HUES64 (cell line): ENCODE results near the gene TMEFF2.

Source experiments
- H3K27ac ChIP-seq: 2 replicates; pipeline ENCODE4 v1.7.0; 2013; ENCODE audit warnings: low read depth, low read length, inconsistent platforms
- H3K27me3 ChIP-seq: 2 replicates; pipeline ENCODE4 v1.6.1; 2013; ENCODE audit warnings: mild to moderate bottlenecking, low read length; ENCODE audit not compliant: insufficient read depth
- H3K36me3 ChIP-seq: 2 replicates; pipeline ENCODE4 v1.6.1; 2013; ENCODE audit warnings: mild to moderate bottlenecking, low read length; ENCODE audit not compliant: insufficient read depth
- H3K4me1 ChIP-seq: 2 replicates; pipeline ENCODE4 v1.6.1; 2013; ENCODE audit warnings: mild to moderate bottlenecking, low read length, moderate library complexity; ENCODE audit not compliant: insufficient read depth
- H3K4me3 ChIP-seq: 2 replicates; pipeline ENCODE4 v1.5.1; 2013; ENCODE audit warnings: mild to moderate bottlenecking, low read length, moderate library complexity
- H3K9ac ChIP-seq: 2 replicates; pipeline ENCODE4 v1.6.1; 2013; ENCODE audit warnings: mild to moderate bottlenecking, low read depth, low read length
- H3K9me3 ChIP-seq: 2 replicates; pipeline ENCODE4 v1.6.1; 2013; ENCODE audit warnings: low read depth, low read length; ENCODE audit not compliant: insufficient read depth
- WGBS: fragments of 150-250, 120-280 bp; methylation state at CpG from one replicate; pipeline ENCODE4 v1.1.7; 2013; ENCODE audit warnings: missing lambda C conversion rate; 5-methylcytosine and 5-hydroxymethylcytosine counted together

The TMEFF2 gene

GRCh38 chr2:192166946-192167345, 27.8 kb downstream of the TMEFF2 start:
- 8% methylated on average over 1 of the region's 2 CpGs for WGBS
- H3K36me3 ChIP-seq = no peaks in the 10 kb centered on the region

GRCh38 chr2:192165842-192166241, 28.9 kb downstream of the TMEFF2 start:
- Histone ChIP-seq H3K27me3 (no peaks in the 10 kb centered on the region), H3K9me3 (no peaks in the 10 kb centered on the region), H3K4me3 (no peak overlapping the region), H3K9ac (no peak overlapping the region), H3K36me3 (no peaks in the 10 kb centered on the region), H3K27ac (no peak overlapping the region), H3K4me1 (0 out of 2 replicates have a peak, but pooled peaks cover 4% of the 10 kb centered on the region)
- 98% methylated on average over 3 of the region's 4 CpGs for WGBS

More at GRCh38 chr2:192166946-192167345, 27.8 kb downstream of the TMEFF2 start:
- Histone ChIP-seq H3K4me3 (no peak overlapping the region), H3K27me3 (no peaks in the 10 kb centered on the region), H3K9me3 (no peaks in the 10 kb centered on the region), H3K9ac (no peak overlapping the region), H3K4me1 (0 out of 2 replicates have a peak, but pooled peaks cover 3% of the 10 kb centered on the region), H3K27ac (no peak overlapping the region)

GRCh38 chr2:192162392-192163042, 32.2 kb downstream of the TMEFF2 start:
- 0 out of 2 replicates have a peak, but pooled peaks cover 4% of the 10 kb centered on the region for H3K4me1 ChIP-seq

GRCh38 chr2:192161656-192162290, 33.0 kb downstream of the TMEFF2 start:
- Histone ChIP-seq H3K27me3 (no peaks in the 10 kb centered on the region), H3K4me1 (0 out of 2 replicates have a peak, but pooled peaks cover 4% of the 10 kb centered on the region), H3K4me3 (no peak overlapping the region), H3K9ac (no peak overlapping the region), H3K27ac (no peak overlapping the region), H3K9me3 (no peaks in the 10 kb centered on the region), H3K36me3 (no peaks in the 10 kb centered on the region)
- 72% methylated on average over 1 of the region's 2 CpGs for WGBS

More at GRCh38 chr2:192162392-192163042, 32.2 kb downstream of the TMEFF2 start:
- 9% methylated on average over 4 of the region's 4 CpGs for WGBS
- Histone ChIP-seq H3K9me3 (no peaks in the 10 kb centered on the region), H3K36me3 (no peaks in the 10 kb centered on the region), H3K27ac (no peak overlapping the region), H3K27me3 (no peaks in the 10 kb centered on the region), H3K4me3 (no peak overlapping the region), H3K9ac (no peak overlapping the region)

- no peaks in the 10 kb centered on the region for H3K27me3 ChIP-seq
- no peaks in the 10 kb centered on the region for H3K9me3 ChIP-seq
- no peak overlapping the region for H3K4me3 ChIP-seq
- WGBS = 88% methylated on average over 1 of the region's 1 CpG
- H3K4me1 ChIP-seq = 0 out of 2 replicates have a peak, but pooled peaks cover 4% of the 10 kb centered on the region
- no peak overlapping the region for H3K9ac ChIP-seq
- H3K36me3 ChIP-seq = no peaks in the 10 kb centered on the region
- H3K27ac ChIP-seq = no peak overlapping the region
These were observed 35.0 kb downstream of the TMEFF2 start for GRCh38 chr2:192159736-192160135.

- 0 out of 2 replicates have a peak, but pooled peaks cover 4% of the 10 kb centered on the region for H3K4me1 ChIP-seq
- no peaks in the 10 kb centered on the region for H3K36me3 ChIP-seq
- 94% methylated on average over 2 of the region's 2 CpGs for WGBS
- no peak overlapping the region for H3K27ac ChIP-seq
- no peak overlapping the region for H3K9ac ChIP-seq
- no peaks in the 10 kb centered on the region for H3K9me3 ChIP-seq
- no peaks in the 10 kb centered on the region for H3K27me3 ChIP-seq
- H3K4me3 ChIP-seq = no peak overlapping the region
These were observed 35.5 kb downstream of the TMEFF2 start for GRCh38 chr2:192159208-192159607.

- 96% methylated on average over 4 of the region's 4 CpGs for WGBS
- Histone ChIP-seq H3K4me1 (0 out of 2 replicates have a peak, but pooled peaks cover 4% of the 10 kb centered on the region), H3K9me3 (no peaks in the 10 kb centered on the region), H3K27me3 (no peaks in the 10 kb centered on the region), H3K4me3 (no peak overlapping the region), H3K36me3 (no peaks in the 10 kb centered on the region), H3K9ac (no peak overlapping the region), H3K27ac (no peak overlapping the region)
These were observed 37.0 kb downstream of the TMEFF2 start for GRCh38 chr2:192157776-192158175.

GRCh38 chr2:192155511-192156118, 39.1 kb downstream of the TMEFF2 start:
- Histone ChIP-seq H3K4me3 (no peak overlapping the region), H3K9me3 (no peaks in the 10 kb centered on the region), H3K27ac (no peak overlapping the region), H3K4me1 (no peaks in the 10 kb centered on the region), H3K27me3 (no peaks in the 10 kb centered on the region), H3K9ac (no peak overlapping the region), H3K36me3 (no peaks in the 10 kb centered on the region)
- WGBS = 92% methylated on average over 1 of the region's 1 CpG

GRCh38 chr2:192153561-192153960, 41.2 kb downstream of the TMEFF2 start:
- no peaks in the 10 kb centered on the region for H3K9me3 ChIP-seq
- H3K36me3 ChIP-seq = no peaks in the 10 kb centered on the region
- WGBS = 100% methylated on average over 4 of the region's 4 CpGs
- no peaks in the 10 kb centered on the region for H3K4me1 ChIP-seq
- H3K27me3 ChIP-seq = no peaks in the 10 kb centered on the region
- H3K4me3 ChIP-seq = no peak overlapping the region
- H3K27ac ChIP-seq = no peak overlapping the region
- no peak overlapping the region for H3K9ac ChIP-seq

- no peak overlapping the region for H3K4me3 ChIP-seq
- H3K36me3 ChIP-seq = no peaks in the 10 kb centered on the region
- no peak overlapping the region for H3K9ac ChIP-seq
- H3K4me1 ChIP-seq = no peaks in the 10 kb centered on the region
- no peaks in the 10 kb centered on the region for H3K9me3 ChIP-seq
- 82% methylated on average over 1 of the region's 1 CpG for WGBS
- no peaks in the 10 kb centered on the region for H3K27me3 ChIP-seq
- no peak overlapping the region for H3K27ac ChIP-seq
These were observed 42.9 kb downstream of the TMEFF2 start for GRCh38 chr2:192151853-192152252.

GRCh38 chr2:192150166-192150565, 44.6 kb downstream of the TMEFF2 start:
- no peak overlapping the region for H3K9ac ChIP-seq
- H3K27ac ChIP-seq = no peak overlapping the region
- no peaks in the 10 kb centered on the region for H3K36me3 ChIP-seq
- no peaks in the 10 kb centered on the region for H3K27me3 ChIP-seq
- H3K9me3 ChIP-seq = no peaks in the 10 kb centered on the region
- WGBS = 86% methylated on average over 2 of the region's 3 CpGs
- peaks cover 8% of the 10 kb centered on the region; the same call in 1 of the 2 replicates for H3K4me1 ChIP-seq
- H3K4me3 ChIP-seq = no peak overlapping the region
